ENCODE results near the gene PGBD1. TPM values are rescaled to one million over a fixed set of nuclear protein-coding genes. Genes with fewer than 3 reads are reported as not detected.

Gene PGBD1, protein sequence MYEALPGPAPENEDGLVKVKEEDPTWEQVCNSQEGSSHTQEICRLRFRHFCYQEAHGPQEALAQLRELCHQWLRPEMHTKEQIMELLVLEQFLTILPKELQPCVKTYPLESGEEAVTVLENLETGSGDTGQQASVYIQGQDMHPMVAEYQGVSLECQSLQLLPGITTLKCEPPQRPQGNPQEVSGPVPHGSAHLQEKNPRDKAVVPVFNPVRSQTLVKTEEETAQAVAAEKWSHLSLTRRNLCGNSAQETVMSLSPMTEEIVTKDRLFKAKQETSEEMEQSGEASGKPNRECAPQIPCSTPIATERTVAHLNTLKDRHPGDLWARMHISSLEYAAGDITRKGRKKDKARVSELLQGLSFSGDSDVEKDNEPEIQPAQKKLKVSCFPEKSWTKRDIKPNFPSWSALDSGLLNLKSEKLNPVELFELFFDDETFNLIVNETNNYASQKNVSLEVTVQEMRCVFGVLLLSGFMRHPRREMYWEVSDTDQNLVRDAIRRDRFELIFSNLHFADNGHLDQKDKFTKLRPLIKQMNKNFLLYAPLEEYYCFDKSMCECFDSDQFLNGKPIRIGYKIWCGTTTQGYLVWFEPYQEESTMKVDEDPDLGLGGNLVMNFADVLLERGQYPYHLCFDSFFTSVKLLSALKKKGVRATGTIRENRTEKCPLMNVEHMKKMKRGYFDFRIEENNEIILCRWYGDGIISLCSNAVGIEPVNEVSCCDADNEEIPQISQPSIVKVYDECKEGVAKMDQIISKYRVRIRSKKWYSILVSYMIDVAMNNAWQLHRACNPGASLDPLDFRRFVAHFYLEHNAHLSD
- 1 to 10 TPM; 3.4 to 3.8 TPM for total RNA-seq

DNA sequence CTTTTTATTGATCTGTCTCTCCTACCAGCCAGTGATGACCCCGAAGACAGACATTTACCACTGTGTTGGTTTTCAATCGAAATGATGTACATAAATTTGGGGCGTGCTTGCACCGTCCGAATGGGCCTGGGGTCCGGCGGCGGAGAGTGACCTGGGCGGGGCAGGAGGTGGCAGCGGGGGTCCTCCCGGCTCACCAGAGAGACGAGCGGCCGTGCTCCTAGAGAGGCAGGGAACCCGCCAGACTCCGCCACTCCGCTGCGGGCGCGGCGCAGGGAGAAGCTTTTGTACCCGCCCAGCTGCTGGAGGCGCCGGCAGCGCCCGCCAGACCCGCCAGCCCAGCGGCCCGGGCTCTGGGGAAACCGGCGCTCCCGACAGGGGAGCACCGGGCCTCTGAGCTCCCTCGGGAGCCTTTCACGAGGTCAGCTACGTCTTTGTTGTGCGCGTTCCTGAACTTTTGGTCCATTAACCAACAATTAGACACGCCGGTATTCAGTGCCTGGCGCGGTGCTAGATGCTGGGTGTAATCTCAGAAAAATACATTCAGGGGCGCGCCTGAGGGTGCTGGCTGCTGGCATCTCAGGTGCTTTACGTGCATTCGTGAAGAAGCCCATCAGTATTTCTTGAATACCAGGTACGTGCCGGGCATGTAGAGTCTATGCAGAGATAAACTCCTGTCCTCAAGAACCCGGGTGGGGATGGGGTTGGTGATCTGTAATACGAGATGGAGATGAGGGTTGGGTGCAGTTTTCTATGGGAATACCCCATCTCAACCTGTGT is at the start of gene PGBD1:
Gene PGBD1 (plus strand): TSS at position 285 of the 777 bp plus-strand sequence. CDS start 2,242 bp downstream, outside the sequence.
- Mint-ChIP-seq H3K27ac (no peak within 1 kb of the TSS), H3K4me1 (peaks cover 8% of the 10 kb centered on the region), H3K9me3 (peaks cover 3% of the 10 kb centered on the region), H3K4me3 (peak within 1 kb of the TSS; percentile 87), H3K36me3 (peaks cover 26% of the 10 kb centered on the region), H3K27me3 (peaks cover 10% of the 10 kb centered on the region)
- DNase-seq, result peak; percentile 77

- peaks cover 24% of the 10 kb centered on the region for H3K36me3 Mint-ChIP-seq
Measured at GRCh38 chr6:28232785-28233184, 48.6 kb upstream of the PGBD1 start.

DNA sequence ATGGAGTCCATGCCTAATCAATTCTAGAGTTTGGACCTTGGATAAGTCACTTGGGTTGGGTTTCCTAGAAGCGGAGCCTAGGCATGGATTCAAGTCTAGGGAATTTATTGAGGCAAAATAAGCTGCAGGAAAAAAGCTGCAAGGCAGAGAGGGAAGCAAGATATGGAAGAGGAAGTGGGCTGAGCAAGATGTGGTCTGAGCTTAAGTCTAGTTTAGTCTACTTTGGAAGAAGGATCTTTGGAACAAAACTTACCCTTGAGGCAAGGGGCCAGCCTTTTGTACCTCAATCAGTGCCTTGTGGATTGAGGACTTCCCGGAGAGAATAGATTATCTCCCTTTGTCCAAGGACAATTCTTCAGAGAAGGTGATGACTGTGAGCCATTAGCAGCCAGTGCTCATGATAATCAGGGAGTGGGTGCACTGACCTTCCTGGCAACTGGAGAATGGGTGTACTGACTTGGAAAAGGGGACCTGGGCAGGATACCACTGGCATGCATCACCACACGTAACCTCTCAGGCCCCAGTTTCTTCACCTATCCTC is 45.4 kb upstream of the PGBD1 start:
- Mint-ChIP-seq H3K4me1 (no peaks in the 10 kb centered on the region), H3K4me3 (no peak overlapping the region), H3K27me3 (peaks cover 5% of the 10 kb centered on the region), H3K36me3 (peaks cover 18% of the 10 kb centered on the region), H3K27ac (no peak overlapping the region), H3K9me3 (no peaks in the 10 kb centered on the region)
- DNase-seq, result no peak

More at GRCh38 chr6:28232785-28233184, 48.6 kb upstream of the PGBD1 start:
- Mint-ChIP-seq H3K27ac (no peak overlapping the region), H3K27me3 (peaks cover 3% of the 10 kb centered on the region), H3K9me3 (no peaks in the 10 kb centered on the region), H3K4me1 (no peaks in the 10 kb centered on the region), H3K4me3 (no peak overlapping the region)
- DNase-seq, result no peak

DNA sequence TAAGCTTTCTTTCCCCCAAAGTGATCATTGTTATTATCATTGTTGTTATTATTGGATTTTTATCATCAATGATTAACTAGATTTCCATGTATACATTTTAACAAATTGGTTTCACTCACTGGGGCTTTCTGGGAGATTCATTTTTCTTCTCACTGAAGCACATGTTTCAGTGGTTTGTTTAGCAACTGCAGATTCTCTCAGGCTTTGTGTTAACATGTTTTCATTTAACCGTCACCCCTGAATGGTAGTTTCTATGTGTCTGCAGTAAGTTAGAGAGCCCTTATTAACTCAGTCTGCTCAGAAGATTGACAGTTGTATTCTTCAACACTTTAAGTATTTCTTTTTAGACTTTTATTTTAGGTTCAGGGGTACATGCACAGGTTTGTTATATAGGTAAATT is 41.7 kb upstream of the PGBD1 start:
- Mint-ChIP-seq H3K4me1 (no peaks in the 10 kb centered on the region), H3K27me3 (peaks cover 5% of the 10 kb centered on the region), H3K4me3 (no peak overlapping the region), H3K9me3 (no peaks in the 10 kb centered on the region), H3K36me3 (peaks cover 11% of the 10 kb centered on the region), H3K27ac (no peak overlapping the region)
- no peak for DNase-seq

DNA sequence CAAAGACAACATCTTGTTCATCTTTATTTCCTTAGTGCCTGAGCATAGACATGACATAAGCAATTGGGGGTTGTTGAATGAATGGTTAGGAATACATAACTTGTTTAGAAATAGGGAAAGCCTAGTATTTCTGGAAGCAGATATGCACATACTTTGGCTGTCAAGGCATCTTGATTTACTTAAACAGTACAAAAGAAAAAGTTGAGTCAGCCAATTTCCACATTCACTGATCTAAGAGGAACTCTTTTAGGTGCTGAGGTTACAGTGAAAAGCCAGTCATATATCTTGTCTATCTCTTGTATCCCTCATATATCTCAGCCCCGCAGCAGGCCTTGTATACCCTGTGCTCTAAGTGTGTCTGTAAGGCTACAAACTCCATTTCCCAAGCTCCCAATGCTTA is 40.9 kb upstream of the PGBD1 start:
- Mint-ChIP-seq H3K9me3 (no peaks in the 10 kb centered on the region), H3K27me3 (peaks cover 5% of the 10 kb centered on the region), H3K36me3 (peaks cover 15% of the 10 kb centered on the region), H3K4me3 (no peak overlapping the region), H3K27ac (no peak overlapping the region), H3K4me1 (no peaks in the 10 kb centered on the region)
- no peak for DNase-seq

DNA sequence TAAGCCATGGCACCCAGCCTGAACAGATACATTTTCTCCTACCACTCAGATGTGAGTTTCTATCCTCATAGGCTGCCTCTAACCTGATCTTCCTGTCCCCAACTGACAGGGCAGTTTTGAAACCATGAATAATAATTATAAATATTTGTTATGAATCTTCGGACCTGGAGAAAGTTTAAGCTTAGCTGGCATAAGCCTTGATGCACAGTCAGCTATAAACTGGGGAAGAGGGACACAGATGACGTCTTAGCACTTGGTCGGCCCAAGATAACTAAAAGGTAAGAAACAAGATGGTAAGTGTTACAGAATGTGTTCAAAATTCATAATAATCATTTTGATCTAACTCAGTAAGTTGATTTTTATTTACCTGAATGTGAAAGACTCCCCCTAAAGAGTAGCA is 37.4 kb upstream of the PGBD1 start:
- no peak overlapping the region for H3K4me3 Mint-ChIP-seq
- no peak for DNase-seq
- H3K9me3 Mint-ChIP-seq, result no peaks in the 10 kb centered on the region
- peaks cover 25% of the 10 kb centered on the region for H3K36me3 Mint-ChIP-seq
- H3K4me1 Mint-ChIP-seq, result peaks cover 3% of the 10 kb centered on the region
- H3K27me3 Mint-ChIP-seq, result no peaks in the 10 kb centered on the region
- no peak overlapping the region for H3K27ac Mint-ChIP-seq

DNA sequence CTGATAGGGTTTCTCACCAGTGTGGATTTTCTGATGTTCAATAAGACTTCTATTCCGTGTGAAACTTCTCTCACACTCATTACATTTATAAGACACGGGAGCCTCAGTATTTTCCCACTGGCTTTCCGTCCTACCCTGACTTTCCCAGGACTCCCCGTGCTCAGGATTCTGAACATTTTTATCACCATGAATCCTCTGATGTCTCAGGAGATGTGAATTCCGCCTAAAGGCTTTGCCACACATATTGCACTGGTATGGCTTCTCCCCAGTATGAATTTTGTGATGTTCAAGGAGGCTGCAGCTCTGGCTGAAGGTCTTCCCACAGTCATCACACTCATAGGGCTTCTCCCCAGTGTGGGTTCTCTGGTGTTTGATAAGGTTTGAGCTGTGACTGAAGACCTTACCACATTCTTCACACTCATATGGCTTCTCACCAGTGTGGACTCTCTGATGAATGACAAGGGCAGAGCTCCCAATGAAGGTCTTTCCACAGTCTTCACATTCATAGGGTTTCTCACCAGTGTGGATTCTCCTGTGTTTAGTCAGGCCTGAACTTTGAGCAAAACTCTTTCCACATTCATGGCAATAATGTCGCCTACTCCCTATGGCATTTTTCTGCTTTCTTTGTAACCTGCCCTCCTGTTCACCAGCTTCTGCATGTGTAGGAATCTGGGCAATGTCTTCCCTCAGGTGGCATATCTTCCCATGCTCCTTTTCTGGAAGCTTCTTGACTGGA is 36.0 kb upstream of the PGBD1 start:
- no peak overlapping the region for H3K4me3 Mint-ChIP-seq
- peaks cover 25% of the 10 kb centered on the region for H3K36me3 Mint-ChIP-seq
- no peak overlapping the region for H3K27ac Mint-ChIP-seq
- H3K4me1 Mint-ChIP-seq, result peaks cover 10% of the 10 kb centered on the region
- no peaks in the 10 kb centered on the region for H3K9me3 Mint-ChIP-seq
- DNase-seq, result no peak
- H3K27me3 Mint-ChIP-seq, result no peaks in the 10 kb centered on the region

- H3K4me3 Mint-ChIP-seq, result no peak overlapping the region
- no peaks in the 10 kb centered on the region for H3K9me3 Mint-ChIP-seq
- H3K4me1 Mint-ChIP-seq, result peaks cover 19% of the 10 kb centered on the region
- H3K36me3 Mint-ChIP-seq, result peaks cover 22% of the 10 kb centered on the region
- H3K27me3 Mint-ChIP-seq, result no peaks in the 10 kb centered on the region
- no peak overlapping the region for H3K27ac Mint-ChIP-seq
- no peak for DNase-seq
Measured at GRCh38 chr6:28248916-28249315, 32.5 kb upstream of the PGBD1 start.

GRCh38 chr6:28250747-28251146 is 30.6 kb upstream of the PGBD1 start:
- Mint-ChIP-seq H3K27me3 (no peaks in the 10 kb centered on the region), H3K9me3 (no peaks in the 10 kb centered on the region), H3K4me1 (peaks cover 19% of the 10 kb centered on the region), H3K27ac (peak overlapping the region; percentile 16), H3K36me3 (peaks cover 10% of the 10 kb centered on the region), H3K4me3 (peak overlapping the region; percentile 75)
- DNase-seq, result no peak

DNA sequence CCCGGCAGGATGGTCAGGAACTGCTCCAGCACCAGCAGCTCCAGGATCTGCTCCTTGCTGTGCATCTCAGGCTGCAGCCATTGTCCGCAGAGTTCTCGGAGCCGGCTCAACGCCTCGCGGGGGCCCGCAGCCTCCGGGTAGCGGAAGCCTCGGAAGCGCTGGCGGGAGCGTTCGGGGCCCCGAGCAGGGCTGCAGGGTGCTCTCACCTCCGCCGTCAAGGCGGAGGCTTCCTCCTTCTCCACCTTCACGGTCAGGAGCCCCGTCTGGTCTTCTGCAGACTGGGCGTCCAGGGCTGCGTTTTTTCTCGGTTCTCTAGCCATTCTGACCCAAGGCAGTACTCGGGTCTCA is 29.7 kb upstream of the PGBD1 start:
- DNase-seq, result peak; percentile 46
- Mint-ChIP-seq H3K9me3 (no peaks in the 10 kb centered on the region), H3K4me1 (peaks cover 19% of the 10 kb centered on the region), H3K4me3 (peak overlapping the region; percentile 98), H3K27me3 (peaks cover 4% of the 10 kb centered on the region), H3K36me3 (peaks cover 4% of the 10 kb centered on the region), H3K27ac (peak overlapping the region; percentile 91)

GRCh38 chr6:28252009-28252975 is 29.1 kb upstream of the PGBD1 start, which contains the start of gene ZKSCAN4:
Gene ZKSCAN4, minus strand, starts transcription at chr6:28252269. Its CDS starts 289 bp downstream, at chr6:28251980.
- Mint-ChIP-seq H3K9me3 (no peaks in the 10 kb centered on the region), H3K27ac (peak within 1 kb of the TSS; percentile 91), H3K4me3 (peak within 1 kb of the TSS; percentile 98), H3K27me3 (peaks cover 4% of the 10 kb centered on the region), H3K36me3 (peaks cover 4% of the 10 kb centered on the region), H3K4me1 (peaks cover 19% of the 10 kb centered on the region)
- peak; percentile 72 for DNase-seq

DNA sequence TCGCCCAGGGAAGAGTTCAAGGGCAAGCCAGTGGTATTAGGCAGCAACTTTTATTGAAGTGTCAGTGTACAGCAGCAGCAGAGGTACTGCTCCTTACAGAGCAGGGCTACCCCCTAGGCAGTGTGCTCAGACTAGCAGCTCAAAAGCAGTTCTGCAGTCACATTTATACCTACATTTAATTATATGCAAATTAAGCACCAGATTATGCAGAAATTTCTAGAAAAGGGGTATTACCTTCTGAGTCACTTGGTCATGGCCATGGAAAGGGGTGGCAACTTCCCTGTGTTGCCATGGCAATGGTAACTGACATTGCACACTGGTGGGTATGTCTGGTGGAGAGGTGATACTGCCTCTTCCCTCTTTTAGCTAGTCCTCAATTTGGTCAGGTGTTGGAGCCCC is 27.3 kb upstream of the PGBD1 start:
- H3K4me1 Mint-ChIP-seq, result peaks cover 20% of the 10 kb centered on the region
- DNase-seq, result peak; percentile 38
- peaks cover 4% of the 10 kb centered on the region for H3K27me3 Mint-ChIP-seq
- H3K4me3 Mint-ChIP-seq, result no peak overlapping the region
- H3K36me3 Mint-ChIP-seq, result peaks cover 9% of the 10 kb centered on the region
- H3K9me3 Mint-ChIP-seq, result peaks cover 7% of the 10 kb centered on the region
- no peak overlapping the region for H3K27ac Mint-ChIP-seq

GRCh38 chr6:28257042-28257441 is 24.3 kb upstream of the PGBD1 start:
- Mint-ChIP-seq H3K27ac (no peak overlapping the region), H3K4me1 (peaks cover 8% of the 10 kb centered on the region), H3K27me3 (peaks cover 4% of the 10 kb centered on the region), H3K9me3 (peaks cover 16% of the 10 kb centered on the region), H3K4me3 (no peak overlapping the region), H3K36me3 (peaks cover 16% of the 10 kb centered on the region)
- no peak for DNase-seq

Data from activated naive CD8-positive, alpha-beta T cell treated with anti-CD3 and anti-CD28 coated beads for 36 hours (primary cell).